ENCODE measurements around the gene REEP1.
"Not testable (repeated sequence)": the region's sequence is repeated elsewhere in the genome, so short reads cannot be mapped to it uniquely, and the experiment has no call there.

REEP1 gene

GRCh38 chr2:86240251-86240650 lies 97.2 kb downstream of the REEP1 start:
- DNase-seq = no peak

- DNase-seq = no peak
These were observed 97.7 kb downstream of the REEP1 start for GRCh38 chr2:86239745-86240144.

- DNase-seq = no peak
These were observed 98.1 kb downstream of the REEP1 start for GRCh38 chr2:86239326-86239725.

- no peak for DNase-seq
These were observed 99.1 kb downstream of the REEP1 start for GRCh38 chr2:86238354-86238753.

- no peak for DNase-seq
These were observed 100.3 kb downstream of the REEP1 start for GRCh38 chr2:86237172-86237571.

GRCh38 chr2:86235196-86235980 lies 102.0 kb downstream of the REEP1 start:
- no peak for DNase-seq

- DNase-seq = no peak
These were observed 102.8 kb downstream of the REEP1 start for GRCh38 chr2:86234563-86235131.

GRCh38 chr2:86233436-86233835 lies 104.0 kb downstream of the REEP1 start:
- no peak for DNase-seq

GRCh38 chr2:86232910-86233309 lies 104.5 kb downstream of the REEP1 start:
- no peak for DNase-seq

GRCh38 chr2:86232373-86232784 lies 105.0 kb downstream of the REEP1 start:
- DNase-seq = no peak

GRCh38 chr2:86231680-86232372 lies 105.6 kb downstream of the REEP1 start:
- no peak for DNase-seq

- no peak for DNase-seq
These were observed 106.5 kb downstream of the REEP1 start for GRCh38 chr2:86230961-86231360.

GRCh38 chr2:86229221-86229620 lies 108.2 kb downstream of the REEP1 start:
- DNase-seq = no peak

- DNase-seq = not testable (repeated sequence)
These were observed 108.9 kb downstream of the REEP1 start for GRCh38 chr2:86228574-86228973.

- no peak for DNase-seq
These were observed 109.7 kb downstream of the REEP1 start for GRCh38 chr2:86227685-86228084.

GRCh38 chr2:86226636-86227520 lies 110.5 kb downstream of the REEP1 start:
- no peak for DNase-seq

GRCh38 chr2:86226070-86226469 lies 111.4 kb downstream of the REEP1 start:
- no peak for DNase-seq

- no peak for DNase-seq
These were observed 111.8 kb downstream of the REEP1 start for GRCh38 chr2:86225581-86225980.

- DNase-seq = no peak
These were observed 112.6 kb downstream of the REEP1 start for GRCh38 chr2:86224645-86225355.

GRCh38 chr2:86223927-86224560 lies 113.4 kb downstream of the REEP1 start:
- DNase-seq = no peak

GRCh38 chr2:86223140-86223926 lies 114.1 kb downstream of the REEP1 start:
- no peak for DNase-seq
